Brain microvascular endothelial cell (primary cell): ENCODE data around the gene INPP4B.

Source experiments
- DNase-seq: peaks from one replicate; pipeline ENCODE4 v3.0.0-alpha.2; 2020
- H3K27ac ChIP-seq: fragments of 250-450 bp; sonication (Bioruptor Pico); 2 replicates; pipeline ENCODE4 v1.5.1; 2020; ENCODE audit warnings: mild to moderate bottlenecking, moderate library complexity
- H3K27me3 ChIP-seq: fragments of 250-450 bp; sonication (Bioruptor Pico); replicated peaks from 2 replicates; pipeline ENCODE4 v1.5.1; 2020; ENCODE audit warnings: mild to moderate bottlenecking
- H3K36me3 ChIP-seq: fragments of 250-450 bp; sonication (Bioruptor Pico); replicated peaks from 2 replicates; pipeline ENCODE4 v1.5.1; 2020; ENCODE audit warnings: mild to moderate bottlenecking
- H3K4me3 ChIP-seq: 2 replicates; pipeline ENCODE4 v1.5.1; 2011; ENCODE audit warnings: low read depth, mild to moderate bottlenecking, control low read depth, low read length, moderate library complexity
- CTCF ChIP-seq: IDR thresholded peaks from 2 replicates; pipeline ENCODE4 v1.5.1; 2011; ENCODE audit warnings: low read depth, mild to moderate bottlenecking, moderate library complexity, low read length, control low read depth, inconsistent platforms; ENCODE audit errors: missing control alignments
- in situ Hi-C: cut with HindIII; loops from 2 replicates; pipeline ENCODE4 v1.10.0; 2017; ENCODE audit warnings: low sequenced_read_pairs, low pct_ligation_motif_present

The INPP4B gene

GRCh38 chr4:142360657-142361056 is 485.4 kb downstream of the INPP4B start:
- TF ChIP-seq CTCF, result no peak
- DNase-seq, result no peak
- in situ Hi-C loops, result no loop called here
- Histone ChIP-seq H3K27ac (no peak overlapping the region), H3K27me3 (no peaks in the 10 kb centered on the region), H3K4me3 (no peak overlapping the region), H3K36me3 (no peaks in the 10 kb centered on the region)

DNA sequence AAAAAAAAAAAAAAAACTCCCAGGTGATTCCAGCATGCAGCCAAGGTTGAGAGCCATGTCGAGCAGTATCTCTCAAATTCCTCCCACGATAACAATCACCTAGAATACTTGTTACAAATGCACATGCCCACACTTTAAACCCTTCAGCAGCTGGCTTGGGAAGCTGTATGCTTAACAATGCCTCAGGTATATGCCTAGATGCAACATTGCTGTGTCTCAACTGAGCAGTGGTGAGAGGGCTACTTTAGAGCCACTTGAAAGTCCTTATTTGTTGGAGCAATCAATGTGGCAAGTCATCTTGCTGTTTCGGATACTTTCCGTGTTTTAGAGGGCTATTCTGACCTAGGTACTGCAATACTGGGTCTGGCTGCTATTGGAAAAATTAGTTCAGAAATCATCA is 487.4 kb downstream of the INPP4B start:
- Histone ChIP-seq H3K27me3 (no peaks in the 10 kb centered on the region), H3K27ac (no peak overlapping the region), H3K36me3 (no peaks in the 10 kb centered on the region), H3K4me3 (no peak overlapping the region)
- no peak for TF ChIP-seq CTCF
- in situ Hi-C loops, result no loop called here
- no peak for DNase-seq

- in situ Hi-C loops, result no loop called here
- Histone ChIP-seq H3K27ac (no peak overlapping the region), H3K4me3 (no peak overlapping the region), H3K36me3 (no peaks in the 10 kb centered on the region), H3K27me3 (no peaks in the 10 kb centered on the region)
- DNase-seq, result no peak
- TF ChIP-seq CTCF, result no peak
These were observed 489.3 kb downstream of the INPP4B start for GRCh38 chr4:142356801-142357200.

- Histone ChIP-seq H3K27ac (no peak overlapping the region), H3K4me3 (no peak overlapping the region), H3K27me3 (no peaks in the 10 kb centered on the region), H3K36me3 (no peaks in the 10 kb centered on the region)
- in situ Hi-C loops, result no loop called here
- DNase-seq, result no peak
- TF ChIP-seq CTCF, result no peak
These were observed 489.9 kb downstream of the INPP4B start for GRCh38 chr4:142356118-142356759.

DNA sequence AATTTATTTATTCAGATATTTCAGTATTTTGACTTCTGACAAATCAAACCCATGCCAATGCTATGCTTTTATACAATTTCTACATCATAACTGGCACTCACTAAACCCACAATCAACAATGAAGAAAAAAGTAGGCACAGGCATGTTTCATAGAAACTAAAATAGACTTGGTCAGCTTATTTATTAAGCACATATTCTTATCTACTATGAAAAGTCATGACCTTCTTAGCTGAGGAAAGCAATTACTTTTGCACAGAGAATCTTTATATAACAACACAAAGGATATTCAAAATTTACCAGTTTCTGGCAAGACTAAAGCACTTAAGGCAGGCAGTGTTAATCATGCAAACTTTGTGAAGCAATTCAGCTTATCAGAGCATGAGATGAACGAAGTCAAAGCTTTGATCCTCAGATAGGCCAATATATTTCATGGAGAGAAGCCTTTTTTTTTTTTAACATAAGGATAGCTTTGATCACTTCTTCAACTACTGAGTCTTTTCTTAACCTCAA is 490.6 kb downstream of the INPP4B start:
- H3K4me3 ChIP-seq, result no peak overlapping the region
- H3K27ac ChIP-seq, result no peak overlapping the region
- no peaks in the 10 kb centered on the region for H3K27me3 ChIP-seq
- in situ Hi-C loops, result no loop called here
- no peak for TF ChIP-seq CTCF
- H3K36me3 ChIP-seq, result no peaks in the 10 kb centered on the region
- no peak for DNase-seq

DNA sequence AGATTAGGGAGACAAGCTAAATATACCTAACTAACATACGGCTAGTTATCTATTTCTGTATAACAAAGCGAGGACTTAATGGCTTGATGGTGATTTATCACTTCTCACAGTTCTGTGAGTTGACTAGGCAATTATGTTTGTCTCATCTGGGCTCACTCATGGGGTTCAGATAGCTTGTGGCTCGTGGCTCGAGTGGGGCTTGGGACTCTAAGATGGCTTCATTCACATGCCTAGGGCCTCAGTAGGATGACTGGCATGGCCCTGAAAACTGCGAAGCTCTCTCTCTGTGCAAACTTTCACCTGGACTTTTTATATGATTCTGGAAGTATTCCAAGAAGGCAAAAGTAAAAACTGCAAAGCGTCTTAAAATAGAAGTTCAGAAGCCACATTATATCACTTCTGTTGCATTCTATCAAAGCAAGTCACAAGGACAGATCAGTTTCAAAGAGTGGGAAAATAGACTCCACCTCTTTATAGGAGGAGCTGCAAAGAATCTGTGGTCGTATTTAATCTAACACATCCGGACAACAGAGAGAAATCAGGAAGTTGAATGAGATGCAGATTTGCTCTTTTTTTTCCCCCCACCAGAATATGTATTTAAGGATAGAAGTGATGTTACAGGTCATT is 491.2 kb downstream of the INPP4B start:
- Histone ChIP-seq H3K4me3 (no peak overlapping the region), H3K27ac (no peak overlapping the region), H3K27me3 (no peaks in the 10 kb centered on the region), H3K36me3 (no peaks in the 10 kb centered on the region)
- in situ Hi-C loops, result no loop called here
- no peak for TF ChIP-seq CTCF
- DNase-seq, result no peak
